GM18870 (cell line): ENCODE measurements around the gene PPIP5K2.

Source experiments
- ATAC-seq: cut with Tn5 transposase; IDR thresholded peaks from one replicate; pipeline ENCODE4 v1.9.1; 2021; ENCODE audit warnings: moderate library complexity; ENCODE audit not compliant: unreplicated experiment

PPIP5K2 gene

GRCh38 chr5:103235891-103236290 lies 115.8 kb downstream of the PPIP5K2 start:
- ATAC-seq, result no peak

- ATAC-seq, result no peak
These were observed 117.7 kb downstream of the PPIP5K2 start for GRCh38 chr5:103237778-103238177.

GRCh38 chr5:103243665-103244064 lies 123.6 kb downstream of the PPIP5K2 start:
- ATAC-seq, result no peak

- no peak for ATAC-seq
These were observed 124.3 kb downstream of the PPIP5K2 start for GRCh38 chr5:103244398-103244797.

- no peak for ATAC-seq
These were observed 125.7 kb downstream of the PPIP5K2 start for GRCh38 chr5:103245761-103246160.

GRCh38 chr5:103247118-103247517 lies 127.0 kb downstream of the PPIP5K2 start:
- peak; percentile 71 for ATAC-seq

- ATAC-seq, result no peak
These were observed 129.0 kb downstream of the PPIP5K2 start for GRCh38 chr5:103249068-103249467.

- no peak for ATAC-seq
These were observed 134.8 kb downstream of the PPIP5K2 start for GRCh38 chr5:103254921-103255320.

GRCh38 chr5:103255691-103256090 lies 135.6 kb downstream of the PPIP5K2 start:
- no peak for ATAC-seq

GRCh38 chr5:103256178-103256577 lies 136.1 kb downstream of the PPIP5K2 start:
- no peak for ATAC-seq

GRCh38 chr5:103258368-103258956 lies 138.4 kb downstream of the PPIP5K2 start, which contains the start of gene MACIR:
Gene MACIR (plus strand): TSS chr5:103258763. CDS start chr5:103275920, 17,157 bp downstream.
- peak; percentile 39 for ATAC-seq

GRCh38 chr5:103258957-103259704 lies 139.0 kb downstream of the PPIP5K2 start:
- peak; percentile 31 for ATAC-seq

GRCh38 chr5:103259705-103260355 lies 139.7 kb downstream of the PPIP5K2 start:
- ATAC-seq, result no peak

- peak; percentile 75 for ATAC-seq
These were observed 140.8 kb downstream of the PPIP5K2 start for GRCh38 chr5:103260951-103261350.
